Measurements from ENCODE around the gene AGAP1. TPM values are rescaled to one million over a fixed set of nuclear protein-coding genes. Genes with fewer than 3 reads are reported as not detected.
A peak's percentile ranks its signal among the peaks of the same experiment; 100 is the strongest.

The AGAP1 gene
- total and polyA plus RNA-seq, 2 donors (not counting 3 experiments of a cell fraction or from before 2014, with no cell fraction given), result 10.2 to 20.9 TPM

- H3K79me2 ChIP-seq (ENCODE audit: control insufficient read depth, insufficient read depth, low read length), result peaks cover 36% of the 10 kb centered on the region
- H2AFZ ChIP-seq (ENCODE audit: low read depth, low read length), result peak overlapping the region; percentile 92
- H3K9me1 ChIP-seq (replicated peaks; ENCODE audit: control insufficient read depth, extremely low read depth, insufficient read depth, low read length), result no peaks in the 10 kb centered on the region
- peak overlapping the region; percentile 75 for H3K4me2 ChIP-seq (ENCODE audit: insufficient read depth, low read length)
- no peaks in the 10 kb centered on the region for H3K27me3 ChIP-seq (ENCODE audit: control insufficient read depth in 2 of 2, insufficient read depth in 2 of 2, low read length in 2 of 2)
- BruUV-seq (replicated peaks), result no TSS peak
- no peak overlapping the region for H3K9ac ChIP-seq (replicated peaks; ENCODE audit: extremely low read depth, insufficient read depth, low read length)
- no peaks in the 10 kb centered on the region for H3K36me3 ChIP-seq (ENCODE audit: control insufficient read depth in 2 of 2, extremely low read depth in 1 of 2, insufficient read depth in 2 of 2, low read length in 2 of 2)
- H3K9me3 ChIP-seq (replicated peaks; ENCODE audit: control insufficient read depth, insufficient read depth, low read length), result no peaks in the 10 kb centered on the region
- POLR2A ChIA-PET, result no interaction called here
- CTCF ChIA-PET, result interaction anchor here (0.8 to 1.3 kb wide), 3 partner anchors 56 to 360 kb away, joined by 3 to 6 read pairs (median 3); no protein-coding TSS in a partner anchor
- no peak for TF ChIP-seq CTCF (IDR thresholded peaks at IDR 0.05; ENCODE audit: extremely low read depth in 1 of 2, insufficient read depth in 1 of 2, low read depth in 1 of 2, low read length in 2 of 2)
- TF ChIP-seq FOS (IDR thresholded peaks at IDR 0.05; ENCODE audit: borderline replicate concordance, insufficient read depth, low read length), result no peak
- no peak for TF ChIP-seq GATA2 (IDR thresholded peaks at IDR 0.05; ENCODE audit: insufficient read depth, insufficient read length, low read depth, low read length)
- no peak for TF ChIP-seq MAX (IDR thresholded peaks at IDR 0.05; ENCODE audit: insufficient read depth, insufficient read length)
- no peak for TF ChIP-seq MYC (IDR thresholded peaks at IDR 0.05; ENCODE audit: low read depth, low read length)
- TF ChIP-seq POLR2AphosphoS5 (IDR thresholded peaks at IDR 0.05; ENCODE audit: insufficient read depth, low read depth, low read length), result no peak
- no peak for TF ChIP-seq EZH2 (IDR thresholded peaks at IDR 0.05; ENCODE audit: borderline replicate concordance, low read depth, low read length, severe bottlenecking)
- no peak for TF ChIP-seq POLR2A (IDR thresholded peaks at IDR 0.05; ENCODE audit: low read depth, low read length)
- TF ChIP-seq JUN (IDR thresholded peaks at IDR 0.05; ENCODE audit: borderline replicate concordance, insufficient read depth, insufficient read length, low read depth), result no peak
- FAIRE-seq (peak; percentile 46), DNase-seq (ENCODE audit: low read depth, low spot score) (peak; percentile 16)
- H3K4me1 ChIP-seq (ENCODE audit: control insufficient read depth, extremely low read depth, insufficient read depth, low read length), result peaks cover 12% of the 10 kb centered on the region
- no peak overlapping the region for H3K27ac ChIP-seq (ENCODE audit: insufficient read depth, low read depth, low read length)
- H4K20me1 ChIP-seq (replicated peaks; ENCODE audit: control insufficient read depth, extremely low read depth, insufficient read depth, low read length), result no peaks in the 10 kb centered on the region
- intact Hi-C loops (cut with micrococcal nuclease), result loop anchor here (1.0 to 10.0 kb wide), 4 partner anchors 23 to 249 kb away; no protein-coding TSS in a partner anchor
- dilution Hi-C loops (cut with MboI; ENCODE audit: extremely low pct_ligation_motif_present, low sequenced_read_pairs), result no loop called here
- H3K4me3 ChIP-seq (replicated peaks in 1 of 3; ENCODE audit: insufficient read depth in 1 of 3, low read depth in 1 of 3, low read length in 3 of 3), result peak overlapping the region; percentile 33 to 56 (median 42)
These were observed 1.8 kb downstream of the AGAP1 start for GRCh38 chr2:235495373-235496238.

Data from endothelial cell of umbilical vein (primary cell).